Measurements from ENCODE around the gene DNPH1.

DNA sequence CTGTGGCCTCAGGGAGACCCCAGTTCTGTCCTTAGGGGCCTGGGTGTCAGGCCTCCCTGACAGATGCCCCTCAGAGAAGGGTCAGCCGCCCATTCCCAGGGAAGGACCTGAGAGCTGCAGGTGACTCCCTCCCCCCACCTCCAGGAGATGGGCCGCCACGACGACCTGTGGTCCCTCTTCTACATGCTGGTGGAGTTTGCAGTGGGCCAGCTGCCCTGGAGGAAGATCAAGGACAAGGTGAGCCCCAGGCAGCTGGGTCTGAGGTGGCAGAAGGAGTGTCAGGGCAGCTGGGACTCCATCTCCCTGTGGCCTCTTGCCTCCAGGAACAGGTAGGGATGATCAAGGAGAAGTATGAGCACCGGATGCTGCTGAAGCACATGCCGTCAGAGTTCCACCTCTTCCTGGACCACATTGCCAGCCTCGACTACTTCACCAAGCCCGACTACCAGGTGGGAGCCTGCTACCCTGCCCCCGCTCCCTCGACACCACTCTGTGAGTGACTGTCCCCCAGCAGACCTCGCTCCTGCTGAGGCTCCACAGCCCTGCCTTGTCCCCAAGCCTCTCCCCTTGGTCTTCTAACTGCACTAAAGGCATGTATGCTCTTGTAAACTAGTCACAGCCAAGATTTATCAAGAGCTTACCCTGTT is 26.2 kb upstream of the DNPH1 start:
- no peak for TF ChIP-seq CTCF (IDR thresholded peaks at IDR 0.05)
- no peak for TF ChIP-seq POLR2AphosphoS5 (IDR thresholded peaks at IDR 0.05)
- no peak for TF ChIP-seq POLR2A (IDR thresholded peaks at IDR 0.05)
- TF ChIP-seq EP300 (IDR thresholded peaks at IDR 0.05) = no peak

Data from upper lobe of left lung (tissue), 4 donors.